Measurements from ENCODE around the gene ZNF410. TPM values are rescaled to one million over a fixed set of nuclear protein-coding genes. Genes with fewer than 3 reads are reported as not detected.
A peak's percentile ranks its signal among the peaks of the same experiment; 100 is the strongest.

ZNF410 gene
- total and polyA plus RNA-seq, 2 of the 13 experiments (the other 11 are each of a cell fraction or from before 2014, with no cell fraction given): 19.2 to 44.3 TPM

- peak; percentile 82; the same call in 1 of the 2 replicates for TF ChIP-seq ZFP91 (CRISPR knock-in tag; IDR thresholded peaks at IDR 0.05; ENCODE audit: borderline replicate concordance)
- TF ChIP-seq ZNF501 (CRISPR knock-in tag; IDR thresholded peaks at IDR 0.05): peak; percentile 89
- TF ChIP-seq NCOA5 (CRISPR knock-in tag; IDR thresholded peaks at IDR 0.05): no peak
- TF ChIP-seq MYPOP (CRISPR knock-in tag; IDR thresholded peaks at IDR 0.05): peak; percentile 70; the same call in 1 of the 2 replicates
- peak; percentile 58; the same call in 1 of the 2 replicates for TF ChIP-seq ZNF337 (CRISPR knock-in tag; IDR thresholded peaks at IDR 0.05; ENCODE audit: borderline replicate concordance, low read depth)
- no peak; the same call in 1 of the 2 replicates for TF ChIP-seq HCFC1 (IDR thresholded peaks at IDR 0.05; ENCODE audit: low read depth, low read length)
- no peak for TF ChIP-seq HNRNPK (IDR thresholded peaks at IDR 0.05; ENCODE audit: low read depth, low read length, poor library complexity, severe bottlenecking)
- no peak for TF ChIP-seq PRDM4 (CRISPR knock-in tag; IDR thresholded peaks at IDR 0.05; ENCODE audit: borderline replicate concordance)
- peak; percentile 37; the same call in 1 of the 2 replicates for TF ChIP-seq ZNF709 (CRISPR knock-in tag; IDR thresholded peaks at IDR 0.05)
- TF ChIP-seq ZNF782 (CRISPR knock-in tag; IDR thresholded peaks at IDR 0.05; ENCODE audit: borderline replicate concordance): 0 out of 2 replicates have a peak, but pooled peaks have one; percentile 50
- TF ChIP-seq SOX5 (CRISPR knock-in tag; IDR thresholded peaks at IDR 0.05; ENCODE audit: borderline replicate concordance): no peak
- TF ChIP-seq ZBTB44 (CRISPR knock-in tag; IDR thresholded peaks at IDR 0.05): no peak; the same call in 1 of the 2 replicates
- peak; percentile 71 for TF ChIP-seq NR2F6 (IDR thresholded peaks at IDR 0.05)
- peak; percentile 68 for TF ChIP-seq NR2F6 (CRISPR knock-in tag; IDR thresholded peaks at IDR 0.05)
Measured at GRCh38 chr14:73949752-73950734, 63.4 kb downstream of the ZNF410 start, which contains the start of the genes COQ6 and FAM161B (continued).

All from HepG2 (cell line).